GM12878 (cell line): ENCODE measurements around the gene TRPC3. TPM values are rescaled to one million over a fixed set of nuclear protein-coding genes. Genes with fewer than 3 reads are reported as not detected.

Experiments
- ATAC-seq: fragments of 200-7000 bp; cut with Tn5 transposase; 3 replicates; pipeline ENCODE4 v1.9.1; 2020; ENCODE audit warnings: mild to moderate bottlenecking, moderate library complexity
- BruUV-seq: library from RNA; stranded (reverse); fragments of 400-500 nt; replicated peaks from 2 replicates; lab custom pipeline; 2021; lab: Mats Ljungman, UMichigan
- CTCF ChIA-PET: fragments of 300-600 bp; sonication (Branson Sonifier 250); formaldehyde crosslinking; extraction: SDS; loops from one replicate; lab custom pipeline; 2021; ENCODE audit warnings: inconsistent platforms; lab: Yijun Ruan, JAX
- POLR2A ChIA-PET: fragments of 350-600 bp; formaldehyde crosslinking; extraction: SDS; loops from one replicate; lab custom pipeline; 2021; ENCODE audit warnings: inconsistent platforms; lab: Charles Lee
- RAD21 ChIA-PET: fragments of 300-600 bp; sonication (Branson Sonifier 250); formaldehyde crosslinking; loops from one replicate; lab custom pipeline; 2023; ENCODE audit warnings: antibody characterized with exemption; ENCODE audit not compliant: unreplicated experiment; lab: Charles Lee
- SMC1A ChIA-PET: fragments of 300-600 bp; sonication (Branson Sonifier 250); formaldehyde crosslinking; loops from one replicate; lab custom pipeline; 2023; ENCODE audit not compliant: unreplicated experiment, uncharacterized antibody; lab: Charles Lee
- DNase-seq: peaks from one replicate; pipeline ENCODE4 v3.0.0-alpha.2; 2011; ENCODE audit warnings: low read depth, low spot score
- FAIRE-seq: peaks from 3 replicates; lab custom pipeline; 2011; peaks lifted over from hg19 to GRCh38; lab: Jason Lieb, UNC
- H2AFZ ChIP-seq: 2 replicates; pipeline ENCODE4 v1.6.0; 2011; ENCODE audit warnings: low read depth, low read length, control low read depth; ENCODE audit not compliant: control insufficient read depth
- H3K27ac ChIP-seq: 2 replicates; pipeline ENCODE4 v1.5.1; 2011; ENCODE audit warnings: control low read depth; ENCODE audit not compliant: control insufficient read depth, insufficient read depth
- H3K27me3 ChIP-seq, 2 experiments: replicated peaks in 1 of 2; 2 replicates each; pipeline versions ENCODE4 v1.6.0 to v1.6.1; 2011; ENCODE audit warnings: low read length in 1 of 2; ENCODE audit not compliant: control insufficient read depth in 2 of 2, insufficient read depth in 2 of 2
- H3K36me3 ChIP-seq, 2 experiments: 2 replicates each; pipeline ENCODE4 v1.5.1; 2011; ENCODE audit warnings: low read length in 1 of 2; ENCODE audit not compliant: control insufficient read depth in 2 of 2, insufficient read depth in 2 of 2
- H3K4me1 ChIP-seq: 2 replicates; pipeline ENCODE4 v1.6.1; 2011; ENCODE audit warnings: mild to moderate bottlenecking, low read length, moderate library complexity, mixed read lengths; ENCODE audit not compliant: control insufficient read depth, insufficient read depth
- H3K4me2 ChIP-seq: 2 replicates; pipeline ENCODE4 v1.6.0; 2011; ENCODE audit warnings: control low read depth; ENCODE audit not compliant: control insufficient read depth, insufficient read depth
- H3K4me3 ChIP-seq: fragments of 200-600 bp; sonication (generic); 2 replicates; pipeline ENCODE4 v1.5.1; 2016
- H3K79me2 ChIP-seq: 2 replicates; pipeline ENCODE4 v1.6.0; 2011; ENCODE audit warnings: low read length; ENCODE audit not compliant: control insufficient read depth, insufficient read depth
- H3K9ac ChIP-seq: 2 replicates; pipeline ENCODE4 v1.8.0; 2011; ENCODE audit warnings: low read length, control low read depth, mixed read lengths; ENCODE audit not compliant: control insufficient read depth, insufficient read depth
- H3K9me3 ChIP-seq: replicated peaks from 3 replicates; pipeline ENCODE4 v1.5.1; 2011; ENCODE audit warnings: mild to moderate bottlenecking, low read length; ENCODE audit not compliant: control insufficient read depth, insufficient read depth
- H4K20me1 ChIP-seq: 2 replicates; pipeline ENCODE4 v1.6.0; 2011; ENCODE audit not compliant: control insufficient read depth, insufficient read depth
- BMI1 ChIP-seq: fragments of 450-650 bp; IDR thresholded peaks from 2 replicates; pipeline ENCODE4 v1.6.1; 2016; ENCODE audit warnings: mild to moderate bottlenecking, moderate library complexity, borderline replicate concordance
- EZH2 ChIP-seq: IDR thresholded peaks from 2 replicates; pipeline ENCODE4 v1.6.1; 2012; ENCODE audit warnings: low read depth, mild to moderate bottlenecking, control low read depth, inconsistent platforms, low read length, borderline replicate concordance; ENCODE audit not compliant: control insufficient read depth
- FOXK2 ChIP-seq: fragments of 450-650 bp; IDR thresholded peaks from 2 replicates; pipeline ENCODE4 v1.6.1; 2017; ENCODE audit warnings: mild to moderate bottlenecking, moderate library complexity
- GABPA ChIP-seq: IDR thresholded peaks from 2 replicates; pipeline ENCODE4 v1.6.1; 2014; ENCODE audit warnings: antibody characterized with exemption, low read depth, mild to moderate bottlenecking, inconsistent platforms
- MTA2 ChIP-seq: fragments of 450-650 bp; IDR thresholded peaks from 2 replicates; pipeline ENCODE4 v1.6.1; 2016; ENCODE audit warnings: low read depth, mild to moderate bottlenecking, moderate library complexity
- POLR2AphosphoS2 ChIP-seq: IDR thresholded peaks from 2 replicates; pipeline ENCODE4 v1.6.1; 2011; ENCODE audit warnings: low read depth, mild to moderate bottlenecking, low read length, improper control_type of control experiment, moderate library complexity
- SMARCA5 ChIP-seq: fragments of 450-650 bp; IDR thresholded peaks from 2 replicates; pipeline ENCODE4 v1.6.1; 2017; ENCODE audit warnings: mild to moderate bottlenecking
- STAT1 ChIP-seq: fragments of 450-650 bp; conservative IDR thresholded peaks from 2 replicates; pipeline ENCODE4 v1.6.1; 2014; ENCODE audit warnings: antibody characterized with exemption, mild to moderate bottlenecking
- WGBS: methylation state at CpG from one replicate; pipeline ENCODE4 v1.1.6; 2016; ENCODE audit warnings: low lambda C conversion rate; ENCODE audit not compliant: insufficient replicate concordance, insufficient coverage; ENCODE audit errors: missing lambda C conversion rate; 5-methylcytosine and 5-hydroxymethylcytosine counted together
- in situ Hi-C: fragments of 300-500 bp; cut with MboI; formaldehyde crosslinking; loops from 9 replicates; pipeline ENCODE4 v1.14.3; 2018; ENCODE audit warnings: mixed read lengths
- intact Hi-C: fragments of 100-400 bp; cut with micrococcal nuclease; formaldehyde crosslinking; loops from one replicate; pipeline ENCODE4 v1.14.2; 2022; ENCODE audit not compliant: unreplicated experiment
- polyA plus RNA-seq, 11 experiments: library from polyadenylated mRNA; depleted of rRNA in 4 of 11; unstranded in 6 of 11; stranded (reverse) in 5 of 11; fragments of >200 nt; fragmentation: Nextera tagmentation in 4 of 11; fragmentation: Illumina TruSeq in 1 of 11; extraction: Ambion mirVana in 4 of 11; extraction: Trizol in 1 of 11; gene quantifications; 1 replicate in 1 of 11; 2 replicates in 10 of 11; pipeline versions ENCODE4 v1.2.1 to v1.2.3, GENCODE V29; 2011 to 2016; ENCODE audit warnings: inconsistent platforms in 2 of 11, missing spikeins in 2 of 11, low read depth in 1 of 11
- total RNA-seq, 4 experiments: library from RNA; depleted of rRNA in 3 of 4; stranded (reverse); fragments of >200 nt in 3 of 4; fragmentation: Illumina TruSeq in 1 of 4; extraction: Trizol in 1 of 4; gene quantifications; 2 replicates each; pipeline versions ENCODE4 v1.2.1 to v1.2.3, GENCODE V29; 2013 to 2021

TRPC3 gene
- total and polyA plus RNA-seq, 10 of the 15 experiments (the other 5 are each of a cell fraction or from before 2014, with no cell fraction given), result not detected

DNA sequence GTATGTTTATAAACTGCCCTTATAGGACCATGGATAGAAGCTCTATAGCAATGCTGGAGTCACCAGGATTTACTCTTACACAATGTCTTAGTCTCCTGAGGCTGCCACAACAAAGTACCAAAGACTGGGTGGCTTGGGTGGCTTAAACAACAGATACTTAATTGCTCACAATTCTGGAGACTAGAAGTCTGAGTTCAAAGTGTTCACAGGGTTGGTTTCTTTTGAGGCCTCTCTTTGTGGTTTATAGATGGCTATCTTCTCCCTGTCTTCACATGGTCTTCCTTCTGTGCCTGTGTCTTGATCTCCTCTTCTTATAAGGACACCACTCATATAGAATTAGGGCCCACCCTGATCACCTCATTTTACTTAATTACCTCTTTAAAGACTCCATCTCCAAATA, 2.0 kb upstream of the TRPC3 start:
- H3K79me2 ChIP-seq, result no peaks in the 10 kb centered on the region
- in situ Hi-C loops, result no loop called here
- FAIRE-seq, result no peak
- no peak overlapping the region for H3K27ac ChIP-seq
- ChIA-PET POLR2A (no interaction called here), SMC1A (no interaction called here), CTCF (no interaction called here), RAD21 (no interaction called here)
- no peak for DNase-seq
- no peak overlapping the region for H3K4me2 ChIP-seq
- no TSS peak for BruUV-seq
- no peak overlapping the region for H3K4me3 ChIP-seq
- intact Hi-C loops, result loop anchor here (5.0 kb wide), 1 partner anchor 623 kb away; no protein-coding TSS in a partner anchor
- no peak for TF ChIP-seq STAT1
- no peak for TF ChIP-seq MTA2
- no peak for TF ChIP-seq POLR2AphosphoS2
- no peak for TF ChIP-seq BMI1
- no peak for TF ChIP-seq SMARCA5
- TF ChIP-seq FOXK2, result no peak
- H3K9ac ChIP-seq, result no peak overlapping the region
- no peak overlapping the region for H2AFZ ChIP-seq
- no peaks in the 10 kb centered on the region for H4K20me1 ChIP-seq
- H3K4me1 ChIP-seq, result peaks cover 4% of the 10 kb centered on the region
- H3K27me3 ChIP-seq, result peaks cover 2 to 22% of the 10 kb centered on the region in 2 experiments
- no peaks in the 10 kb centered on the region for H3K9me3 ChIP-seq
- no peaks in the 10 kb centered on the region for H3K36me3 ChIP-seq
- ATAC-seq, result no peak

DNA sequence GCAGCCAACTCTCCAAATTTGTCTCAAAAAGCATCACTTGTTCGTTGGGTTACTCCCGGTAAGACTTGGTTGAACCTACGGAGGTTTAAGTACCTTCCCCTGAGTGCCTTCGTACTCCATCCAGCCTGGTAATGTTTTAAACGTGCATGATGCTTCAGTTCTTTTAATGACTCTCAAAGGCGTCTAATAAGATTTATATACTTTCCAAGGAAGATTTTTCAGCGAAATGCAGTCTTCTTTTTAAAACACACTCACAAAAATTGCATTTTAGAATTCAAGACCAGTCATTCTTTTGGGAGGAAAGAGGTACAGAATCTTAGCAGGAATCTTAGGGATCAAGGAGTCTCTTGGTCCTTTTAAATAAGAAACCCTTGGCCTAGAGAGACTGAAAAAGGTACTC, 430 bp upstream of the TRPC3 start:
- peaks cover 4% of the 10 kb centered on the region for H3K4me1 ChIP-seq
- FAIRE-seq (no peak), DNase-seq (no peak), ATAC-seq (no peak)
- BruUV-seq, result no TSS peak
- in situ Hi-C loops, result no loop called here
- no peak overlapping the region for H3K9ac ChIP-seq
- WGBS, result 51% methylated on average over 7 of the region's 7 CpGs
- intact Hi-C loops, result loop anchor here (5.0 kb wide), 1 partner anchor 625 kb away; no protein-coding TSS in a partner anchor
- CTCF ChIA-PET, result no interaction called here
- H3K4me3 ChIP-seq, result peak overlapping the region; percentile 63; the same call in 1 of the 2 replicates
- POLR2A ChIA-PET, result no interaction called here
- H2AFZ ChIP-seq, result no peak overlapping the region
- H3K27ac ChIP-seq, result no peak overlapping the region
- H4K20me1 ChIP-seq, result no peaks in the 10 kb centered on the region
- H3K27me3 ChIP-seq, result peaks cover 2 to 22% of the 10 kb centered on the region in 2 experiments
- no peaks in the 10 kb centered on the region for H3K36me3 ChIP-seq
- no peak overlapping the region for H3K4me2 ChIP-seq
- no peak for TF ChIP-seq GABPA
- TF ChIP-seq EZH2, result 0 out of 2 replicates have a peak, but pooled peaks have one; percentile 28
- H3K9me3 ChIP-seq, result no peaks in the 10 kb centered on the region
- SMC1A ChIA-PET, result no interaction called here
- RAD21 ChIA-PET, result no interaction called here
- H3K79me2 ChIP-seq, result no peaks in the 10 kb centered on the region
